ENCODE results near the gene KDM4C. TPM values are rescaled to one million over a fixed set of nuclear protein-coding genes. Genes with fewer than 3 reads are reported as not detected.
A peak's percentile ranks its signal among the peaks of the same experiment; 100 is the strongest.

Gene KDM4C
- total and polyA plus RNA-seq, 2 experiments from 2014 or later: 14.3 to 20.6 TPM

- H3K27me3 ChIP-seq (replicated peaks; ENCODE audit: insufficient read depth): no peaks in the 10 kb centered on the region
- WGBS, 2 experiments (ENCODE audit: low coverage in 1 of 2, low lambda C conversion rate in 2 of 2, missing lambda C conversion rate in 2 of 2): 93 to 94% methylated on average over 3 of the region's 3 CpGs
- in situ Hi-C loops (cut with MboI): no loop called here
- H3K4me3 ChIP-seq: no peak overlapping the region
- peaks cover 11% of the 10 kb centered on the region; the same call in 1 of the 2 replicates for H3K4me1 ChIP-seq (ENCODE audit: insufficient read depth)
- H4K20me1 ChIP-seq (ENCODE audit: insufficient read depth): no peaks in the 10 kb centered on the region
- no peaks in the 10 kb centered on the region for H3K36me3 ChIP-seq (ENCODE audit: low read depth)
- H3F3A ChIP-seq (ENCODE audit: insufficient read depth): peaks cover 6% of the 10 kb centered on the region; the same call in 1 of the 2 replicates
- H3K9me3 ChIP-seq (ENCODE audit: low read depth): no peaks in the 10 kb centered on the region
- H3K79me2 ChIP-seq (ENCODE audit: insufficient read depth): no peaks in the 10 kb centered on the region
- TF ChIP-seq EZH2phosphoT487 (IDR thresholded peaks at IDR 0.05; ENCODE audit: insufficient read depth, low read depth) (no peak), EZH2 (IDR thresholded peaks at IDR 0.05; ENCODE audit: insufficient read depth, poor library complexity, severe bottlenecking) (no peak)
- H3K27ac ChIP-seq: no peak overlapping the region
- no peak overlapping the region for H2AFZ ChIP-seq
- no peaks in the 10 kb centered on the region for H3K9me2 ChIP-seq (ENCODE audit: insufficient read depth)
- no peak for DNase-seq
- no peak overlapping the region for H3K9ac ChIP-seq
- no peak overlapping the region for H3K4me2 ChIP-seq (ENCODE audit: unreplicated experiment)
Observed at GRCh38 chr9:7094576-7094975, 336.8 kb downstream of the KDM4C start.

GRCh38 chr9:7095058-7095457 is 337.3 kb downstream of the KDM4C start:
- DNase-seq: no peak
- Histone ChIP-seq H3K27me3 (replicated peaks; ENCODE audit: insufficient read depth) (no peaks in the 10 kb centered on the region), H3K36me3 (ENCODE audit: low read depth) (no peaks in the 10 kb centered on the region), H3K79me2 (ENCODE audit: insufficient read depth) (no peaks in the 10 kb centered on the region), H3K9me3 (ENCODE audit: low read depth) (no peaks in the 10 kb centered on the region), H2AFZ (no peak overlapping the region), H3K4me2 (ENCODE audit: unreplicated experiment) (no peak overlapping the region), H3K9ac (no peak overlapping the region), H3K27ac (no peak overlapping the region), H4K20me1 (ENCODE audit: insufficient read depth) (no peaks in the 10 kb centered on the region), H3F3A (ENCODE audit: insufficient read depth) (peaks cover 6% of the 10 kb centered on the region; the same call in 1 of the 2 replicates), H3K4me3 (no peak overlapping the region), H3K4me1 (ENCODE audit: insufficient read depth) (peaks cover 11% of the 10 kb centered on the region; the same call in 1 of the 2 replicates), H3K9me2 (ENCODE audit: insufficient read depth) (no peaks in the 10 kb centered on the region)
- WGBS, 2 experiments (ENCODE audit: low coverage in 1 of 2, low lambda C conversion rate in 2 of 2, missing lambda C conversion rate in 2 of 2): 89 to 90% methylated on average over 3 of the region's 3 CpGs
- no peak for TF ChIP-seq EZH2phosphoT487 (IDR thresholded peaks at IDR 0.05; ENCODE audit: insufficient read depth, low read depth)
- no peak for TF ChIP-seq EZH2 (IDR thresholded peaks at IDR 0.05; ENCODE audit: insufficient read depth, poor library complexity, severe bottlenecking)
- in situ Hi-C loops (cut with MboI): no loop called here

GRCh38 chr9:7097040-7097715 is 339.4 kb downstream of the KDM4C start:
- in situ Hi-C loops (cut with MboI): no loop called here

GRCh38 chr9:7097785-7098752 is 340.3 kb downstream of the KDM4C start:
- TF ChIP-seq EZH2phosphoT487 (IDR thresholded peaks at IDR 0.05; ENCODE audit: insufficient read depth, low read depth) (no peak), EZH2 (IDR thresholded peaks at IDR 0.05; ENCODE audit: insufficient read depth, poor library complexity, severe bottlenecking) (no peak)
- DNase-seq: peak; percentile 46
- 69 to 75% methylated on average over 3 of the region's 3 CpGs for WGBS, 2 experiments (ENCODE audit: low coverage in 1 of 2, low lambda C conversion rate in 2 of 2, missing lambda C conversion rate in 2 of 2)
- in situ Hi-C loops (cut with MboI): no loop called here
- H3K9me3 ChIP-seq (ENCODE audit: low read depth): no peaks in the 10 kb centered on the region
- no peak overlapping the region for H3K9ac ChIP-seq
- H2AFZ ChIP-seq: no peak overlapping the region
- peak overlapping the region; percentile 18 for H3K4me2 ChIP-seq (ENCODE audit: unreplicated experiment)
- H3K36me3 ChIP-seq (ENCODE audit: low read depth): no peaks in the 10 kb centered on the region
- H3K79me2 ChIP-seq (ENCODE audit: insufficient read depth): no peaks in the 10 kb centered on the region
- H3K4me3 ChIP-seq: no peak overlapping the region
- H3K27me3 ChIP-seq (replicated peaks; ENCODE audit: insufficient read depth): no peaks in the 10 kb centered on the region
- no peaks in the 10 kb centered on the region for H3K9me2 ChIP-seq (ENCODE audit: insufficient read depth)
- H3F3A ChIP-seq (ENCODE audit: insufficient read depth): peaks cover 6% of the 10 kb centered on the region; the same call in 1 of the 2 replicates
- H3K4me1 ChIP-seq (ENCODE audit: insufficient read depth): peaks cover 11% of the 10 kb centered on the region; the same call in 1 of the 2 replicates
- no peaks in the 10 kb centered on the region for H4K20me1 ChIP-seq (ENCODE audit: insufficient read depth)
- no peak overlapping the region for H3K27ac ChIP-seq

More at GRCh38 chr9:7097040-7097715, 339.4 kb downstream of the KDM4C start:
- no peaks in the 10 kb centered on the region for H3K79me2 ChIP-seq (ENCODE audit: insufficient read depth)
- H3F3A ChIP-seq (ENCODE audit: insufficient read depth): peaks cover 6% of the 10 kb centered on the region; the same call in 1 of the 2 replicates
- no peaks in the 10 kb centered on the region for H4K20me1 ChIP-seq (ENCODE audit: insufficient read depth)
- H3K4me2 ChIP-seq (ENCODE audit: unreplicated experiment): no peak overlapping the region
- WGBS, 2 experiments (ENCODE audit: low coverage in 1 of 2, low lambda C conversion rate in 2 of 2, missing lambda C conversion rate in 2 of 2): 58 to 65% methylated on average over 7 of the region's 7 CpGs
- DNase-seq: peak; percentile 23
- H3K36me3 ChIP-seq (ENCODE audit: low read depth): no peaks in the 10 kb centered on the region
- no peaks in the 10 kb centered on the region for H3K9me2 ChIP-seq (ENCODE audit: insufficient read depth)
- no peak overlapping the region for H2AFZ ChIP-seq
- no peak overlapping the region for H3K9ac ChIP-seq
- peaks cover 11% of the 10 kb centered on the region; the same call in 1 of the 2 replicates for H3K4me1 ChIP-seq (ENCODE audit: insufficient read depth)
- no peaks in the 10 kb centered on the region for H3K27me3 ChIP-seq (replicated peaks; ENCODE audit: insufficient read depth)
- no peak overlapping the region for H3K4me3 ChIP-seq
- no peak overlapping the region for H3K27ac ChIP-seq
- no peaks in the 10 kb centered on the region for H3K9me3 ChIP-seq (ENCODE audit: low read depth)
- TF ChIP-seq EZH2phosphoT487 (IDR thresholded peaks at IDR 0.05; ENCODE audit: insufficient read depth, low read depth) (no peak), EZH2 (IDR thresholded peaks at IDR 0.05; ENCODE audit: insufficient read depth, poor library complexity, severe bottlenecking) (no peak)
